Common myeloid progenitor, CD34-positive (primary cell): ENCODE data around the gene NCOA4.
A peak's percentile ranks its signal among the peaks of the same experiment; 100 is the strongest.

Experiments
- CTCF ChIA-PET: fragments of 350-600 bp; sonication (Branson Sonifier 250); formaldehyde crosslinking; loops from one replicate; lab custom pipeline; 2021; ENCODE audit warnings: antibody characterized with exemption; lab: Charles Lee
- POLR2A ChIA-PET: fragments of 350-600 bp; sonication (Branson Sonifier 250); formaldehyde crosslinking; loops from one replicate; lab custom pipeline; 2021; ENCODE audit warnings: antibody characterized with exemption; lab: Charles Lee
- DNase-seq, 3 donors: peaks; one replicate each; pipeline versions ENCODE4 v3.0.0 to v3.0.0-alpha.2; 2013
- H3K27ac ChIP-seq, 2 experiments: 1 replicate in 1 of 2; 2 replicates in 1 of 2; pipeline ENCODE4 v1.7.0; 2013; ENCODE audit warnings: inconsistent platforms in 2 of 2, low read length in 2 of 2, mild to moderate bottlenecking in 2 of 2, low read depth in 1 of 2, moderate library complexity in 1 of 2; ENCODE audit not compliant: severe bottlenecking in 2 of 2, insufficient read depth in 1 of 2, poor library complexity in 1 of 2
- H3K27me3 ChIP-seq, 5 experiments: replicated peaks in 2 of 5; 1 replicate in 3 of 5; 2 replicates in 2 of 5; pipeline versions ENCODE4 v1.6.1 to v1.7.0; 2013; ENCODE audit warnings: low read length in 4 of 5, mild to moderate bottlenecking in 2 of 5, moderate library complexity in 2 of 5, inconsistent platforms in 1 of 5; ENCODE audit not compliant: insufficient read depth in 5 of 5, control insufficient read depth in 4 of 5
- H3K36me3 ChIP-seq, 4 experiments: 1 replicate in 2 of 4; 2 replicates in 2 of 4; pipeline versions ENCODE4 v1.6.1 to v1.7.0; 2013; ENCODE audit warnings: low read length in 3 of 4, control low read depth in 1 of 4, mild to moderate bottlenecking in 1 of 4; ENCODE audit not compliant: control insufficient read depth in 4 of 4, insufficient read depth in 4 of 4
- H3K4me1 ChIP-seq, 4 experiments: 1 replicate in 3 of 4; 2 replicates in 1 of 4; pipeline versions ENCODE4 v1.6.1 to v1.7.1; 2013; ENCODE audit warnings: low read length in 3 of 4, mild to moderate bottlenecking in 3 of 4, control low read depth in 1 of 4, inconsistent platforms in 1 of 4, moderate library complexity in 1 of 4; ENCODE audit not compliant: control insufficient read depth in 4 of 4, insufficient read depth in 4 of 4; ENCODE audit errors: control extremely low read depth in 1 of 4
- H3K4me3 ChIP-seq, 7 experiments: 1 replicate in 4 of 7; 2 replicates in 3 of 7; pipeline versions ENCODE4 v1.5.1 to v1.7.0; 2013; ENCODE audit warnings: mild to moderate bottlenecking in 7 of 7, low read length in 6 of 7, moderate library complexity in 6 of 7, inconsistent platforms in 2 of 7, low read depth in 2 of 7, control low read depth in 1 of 7; ENCODE audit not compliant: insufficient read depth in 4 of 7, control insufficient read depth in 1 of 7; ENCODE audit errors: extremely low read depth in 1 of 7
- H3K9me3 ChIP-seq, 5 experiments: 1 replicate in 4 of 5; 2 replicates in 1 of 5; pipeline versions ENCODE4 v1.6.1 to v1.7.1; 2013; ENCODE audit warnings: low read length in 4 of 5, mild to moderate bottlenecking in 2 of 5, inconsistent platforms in 1 of 5, low read depth in 1 of 5, moderate library complexity in 1 of 5; ENCODE audit not compliant: control insufficient read depth in 4 of 5, insufficient read depth in 2 of 5; ENCODE audit errors: control extremely low read depth in 1 of 5
- WGBS: methylation state at CpG from one replicate; pipeline ENCODE4 v1.1.5; 2013; ENCODE audit not compliant: insufficient coverage; 5-methylcytosine and 5-hydroxymethylcytosine counted together

NCOA4 gene

GRCh38 chr10:46046261-46046660, 15.8 kb upstream of the NCOA4 start, which contains the start of gene MSMB:
Gene MSMB (minus strand): TSS chr10:46046269. CDS start chr10:46046237, 32 bp downstream.
- POLR2A ChIA-PET: no interaction called here
- CTCF ChIA-PET: interaction anchor here (1.0 kb wide), 1 partner anchor 14 kb away, joined by 3 read pairs; no protein-coding TSS in a partner anchor

GRCh38 chr10:46042527-46042926, 12.1 kb upstream of the NCOA4 start:
- Histone ChIP-seq H3K27me3 (peaks cover 0 to 3% (median 0%) of the 10 kb centered on the region in 5 experiments), H3K4me3 (no peak overlapping the region), H3K27ac (no peak overlapping the region), H3K36me3 (no peaks in the 10 kb centered on the region), H3K4me1 (no peaks in the 10 kb centered on the region), H3K9me3 (no peaks in the 10 kb centered on the region)
- 93% methylated on average over 4 of the region's 4 CpGs for WGBS
- CTCF ChIA-PET: no interaction called here
- DNase-seq: no peak
- POLR2A ChIA-PET: no interaction called here

More at GRCh38 chr10:46046261-46046660, 15.8 kb upstream of the NCOA4 start, which contains the start of gene MSMB:
- no peak for DNase-seq
- peaks cover 0 to 7% (median under 1%) of the 10 kb centered on the region in 4 experiments for H3K4me1 ChIP-seq
- no peaks in the 10 kb centered on the region for H3K9me3 ChIP-seq
- 94% methylated on average over 5 of the region's 7 CpGs for WGBS
- H3K36me3 ChIP-seq: no peaks in the 10 kb centered on the region
- H3K27me3 ChIP-seq: peaks cover 0 to 3% (median 0%) of the 10 kb centered on the region in 5 experiments
- H3K27ac ChIP-seq: no peak within 1 kb of the TSS
- H3K4me3 ChIP-seq: no peak within 1 kb of the TSS

GRCh38 chr10:46040004-46040403, 9.6 kb upstream of the NCOA4 start:
- ChIA-PET POLR2A (interaction anchor here (0.7 kb wide), 1 partner anchor 14 kb away, joined by 3 read pairs; no protein-coding TSS in a partner anchor), CTCF (interaction anchor here (1.4 kb wide), 1 partner anchor 29 kb away, joined by 3 read pairs; no protein-coding TSS in a partner anchor)
- Histone ChIP-seq H3K27me3 (no peaks in the 10 kb centered on the region), H3K4me1 (peaks cover 0 to 7% (median 1%) of the 10 kb centered on the region in 4 experiments), H3K36me3 (no peaks in the 10 kb centered on the region), H3K4me3 (no peak overlapping the region), H3K9me3 (no peaks in the 10 kb centered on the region), H3K27ac (no peak overlapping the region)
- no peak for DNase-seq
- 97% methylated on average over 3 of the region's 3 CpGs for WGBS

GRCh38 chr10:46037107-46037825, 6.8 kb upstream of the NCOA4 start:
- H3K4me3 ChIP-seq: no peak overlapping the region
- no peaks in the 10 kb centered on the region for H3K36me3 ChIP-seq
- H3K4me1 ChIP-seq: peaks cover 0 to 16% (median 7%) of the 10 kb centered on the region in 4 experiments
- no peaks in the 10 kb centered on the region for H3K27me3 ChIP-seq
- H3K9me3 ChIP-seq: no peaks in the 10 kb centered on the region
- 100% methylated on average over 4 of the region's 8 CpGs for WGBS
- no peak overlapping the region for H3K27ac ChIP-seq
- ChIA-PET POLR2A (no interaction called here), CTCF (interaction anchor here (0.9 to 1.6 kb wide), 3 partner anchors 10 to 524 kb away, joined by 3 to 5 read pairs (median 3); no protein-coding TSS in a partner anchor)
- DNase-seq: no peak

DNA sequence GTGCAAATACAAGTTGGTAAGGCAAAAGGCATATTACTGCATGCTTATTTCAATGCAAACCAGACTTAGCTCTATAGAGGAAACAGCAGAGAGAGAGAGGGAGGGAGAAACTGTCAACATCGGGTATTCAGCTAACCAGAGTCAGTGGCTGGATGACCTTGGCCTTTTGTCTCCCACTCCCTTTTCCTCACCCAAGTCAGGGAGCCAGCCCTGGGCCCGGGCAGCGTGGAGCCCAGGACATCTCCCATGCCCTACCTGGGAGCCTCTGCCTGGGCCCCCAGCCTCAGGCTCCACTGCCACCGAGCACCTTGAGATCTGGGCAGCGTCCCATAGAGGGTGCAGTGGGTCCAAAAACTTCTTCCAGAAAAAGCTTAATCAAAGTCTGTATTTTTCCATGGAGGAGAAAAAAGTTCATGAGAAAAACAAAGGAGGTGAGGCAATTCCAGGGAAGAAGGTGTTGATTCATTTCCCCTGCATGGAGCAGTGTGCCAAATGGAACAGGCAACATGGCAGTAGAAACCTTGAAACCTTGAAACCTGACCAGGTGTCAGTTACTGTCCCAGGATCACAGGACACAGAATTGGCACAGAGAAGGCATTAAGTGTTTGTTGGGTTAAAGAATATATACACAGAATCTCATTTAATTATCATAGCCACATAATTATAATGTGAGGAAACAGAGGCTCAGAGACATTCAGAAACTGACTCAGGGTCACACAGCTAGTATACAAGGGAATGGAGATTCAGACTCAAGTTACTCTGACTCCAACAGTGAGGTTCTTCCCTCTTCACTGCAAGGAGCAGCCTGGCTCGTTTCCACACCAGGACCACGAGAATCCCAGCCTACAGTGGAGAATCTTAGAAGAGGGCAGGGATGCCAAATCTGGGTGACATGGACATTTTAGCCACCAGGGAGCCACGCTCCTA, 5.8 kb upstream of the NCOA4 start:
- H3K4me1 ChIP-seq: peaks cover 0 to 26% (median 11%) of the 10 kb centered on the region in 4 experiments
- no peaks in the 10 kb centered on the region for H3K27me3 ChIP-seq
- no peak overlapping the region for H3K4me3 ChIP-seq
- no peaks in the 10 kb centered on the region for H3K36me3 ChIP-seq
- no peak overlapping the region for H3K27ac ChIP-seq
- CTCF ChIA-PET: interaction anchor here (0.9 to 1.2 kb wide), 3 partner anchors 14 to 41 kb away, joined by 3 to 4 read pairs (median 3); no protein-coding TSS in a partner anchor
- 95% methylated on average over 6 of the region's 8 CpGs for WGBS
- no peaks in the 10 kb centered on the region for H3K9me3 ChIP-seq
- peak in 1 of 3 donors; percentile 22 for DNase-seq
- POLR2A ChIA-PET: no interaction called here

DNA sequence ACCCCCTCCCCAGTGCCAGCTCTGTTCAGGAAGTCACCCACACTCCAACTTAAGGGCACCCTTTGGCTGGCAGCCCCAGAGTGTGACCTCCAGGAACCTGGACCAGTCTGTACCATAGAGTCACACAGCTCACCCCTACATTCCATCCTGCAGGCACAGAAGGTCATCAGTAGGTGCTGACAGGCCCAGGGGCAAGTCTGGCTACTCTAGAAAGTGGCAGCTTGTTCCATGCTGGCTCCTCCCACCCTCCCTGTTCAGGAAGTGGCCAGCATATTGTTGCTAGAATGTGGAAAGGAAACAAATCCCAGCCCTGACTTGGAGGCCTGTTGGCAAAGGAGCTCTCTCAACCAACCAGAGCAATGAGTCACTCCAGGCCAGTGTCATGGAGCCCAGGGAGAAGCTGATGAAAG, 3.2 kb upstream of the NCOA4 start:
- CTCF ChIA-PET: interaction anchor here (1.1 to 2.9 kb wide), 3 partner anchors 11 to 193 kb away, joined by 4 to 9 read pairs (median 8); no protein-coding TSS in a partner anchor
- H3K27ac ChIP-seq: no peak overlapping the region
- H3K9me3 ChIP-seq: no peaks in the 10 kb centered on the region
- H3K36me3 ChIP-seq: no peaks in the 10 kb centered on the region
- DNase-seq: no peak
- POLR2A ChIA-PET: no interaction called here
- H3K4me1 ChIP-seq: peaks cover 8 to 47% (median 26%) of the 10 kb centered on the region in 4 experiments
- H3K4me3 ChIP-seq: no peak overlapping the region
- no peaks in the 10 kb centered on the region for H3K27me3 ChIP-seq
